Vagina (tissue), 2 donors: ENCODE measurements around the gene HOXC12.

ENCODE experiments used
- CTCF ChIP-seq, 3 experiments: fragments of 450-650 bp in 2 of 3; fragments of 200-600 bp in 1 of 3; sonication (generic) in 1 of 3; IDR thresholded peaks; one replicate each; pipeline ENCODE4 v1.5.1; 2017 to 2019; ENCODE audit warnings: antibody characterized with exemption in 3 of 3, mild to moderate bottlenecking in 2 of 3, moderate library complexity in 2 of 3
- POLR2A ChIP-seq, 2 donors: fragments of 450-650 bp; IDR thresholded peaks; one replicate each; pipeline ENCODE4 v1.6.1; 2017; ENCODE audit warnings: antibody characterized with exemption in 2 of 2, mild to moderate bottlenecking in 2 of 2, moderate library complexity in 2 of 2
- POLR2AphosphoS5 ChIP-seq, 2 donors: sonication (generic); formaldehyde crosslinking; IDR thresholded peaks; one replicate each; pipeline ENCODE4 v1.9.0; 2017; ENCODE audit warnings: antibody characterized with exemption in 2 of 2, mild to moderate bottlenecking in 2 of 2, low read depth in 1 of 2; ENCODE audit not compliant: insufficient read depth in 1 of 2

- TF ChIP-seq CTCF (IDR thresholded peaks at IDR 0.05) (no peak), POLR2A (IDR thresholded peaks at IDR 0.05) (no peak), POLR2AphosphoS5 (IDR thresholded peaks at IDR 0.05; ENCODE audit: insufficient read depth in 1 of 2, low read depth in 1 of 2) (no peak)
Measured at GRCh38 chr12:53982648-53983567, 28.2 kb downstream of the HOXC12 start.
